Uterus (tissue), 4 donors: Measurements from ENCODE around the gene TNRC18. TPM values are rescaled to one million over a fixed set of nuclear protein-coding genes. Genes with fewer than 3 reads are reported as not detected.
A peak's percentile ranks its signal among the peaks of the same experiment; 100 is the strongest.

ENCODE experiments used
- DNase-seq, 2 donors: peaks; one replicate each; pipeline ENCODE4 v3.0.0-alpha.2; 2019 to 2020
- H3K27ac ChIP-seq, 2 donors: fragments of 200-600 bp; sonication (generic); 1 replicate in 1 of 2; 2 replicates in 1 of 2; pipeline ENCODE4 v1.5.1; 2016 to 2018
- H3K27me3 ChIP-seq, 2 donors: fragments of 200-600 bp; sonication (generic); one replicate each; pipeline ENCODE4 v1.5.1; 2018 to 2019; ENCODE audit warnings: control low read depth in 1 of 2
- H3K36me3 ChIP-seq, 2 donors: fragments of 200-600 bp; sonication (generic); one replicate each; pipeline ENCODE4 v1.5.1; 2019; ENCODE audit warnings: control low read depth in 1 of 2
- H3K4me1 ChIP-seq, 2 donors: fragments of 200-600 bp; sonication (generic); one replicate each; pipeline ENCODE4 v1.5.1; 2018 to 2019; ENCODE audit warnings: control low read depth in 1 of 2
- H3K4me3 ChIP-seq, 2 donors: fragments of 200-600 bp; sonication (generic); 1 replicate in 1 of 2; 2 replicates in 1 of 2; pipeline ENCODE4 v1.5.1; 2018 to 2019; ENCODE audit warnings: mild to moderate bottlenecking in 1 of 2
- H3K9me3 ChIP-seq, 2 donors: fragments of 200-600 bp; sonication (generic); one replicate each; pipeline ENCODE4 v1.5.1; 2019; ENCODE audit warnings: control low read depth in 1 of 2
- CTCF ChIP-seq, 4 experiments: fragments of 200-600 bp in 2 of 4; fragments of 450-650 bp in 2 of 4; sonication (generic) in 2 of 4; IDR thresholded peaks; one replicate each; pipeline ENCODE4 v1.5.1; 2016 to 2019; ENCODE audit warnings: antibody characterized with exemption in 4 of 4, mild to moderate bottlenecking in 2 of 4, moderate library complexity in 1 of 4
- POLR2A ChIP-seq, 2 donors: fragments of 450-650 bp; IDR thresholded peaks; one replicate each; pipeline ENCODE4 v1.6.1; 2016; ENCODE audit warnings: antibody characterized with exemption in 2 of 2, mild to moderate bottlenecking in 1 of 2, moderate library complexity in 1 of 2
- intact Hi-C: fragments of 100-400 bp; cut with DNase I; formaldehyde crosslinking; loops from one replicate; pipeline ENCODE4 v1.15.1; 2023; ENCODE audit warnings: low total_unique reads
- total RNA-seq, 4 donors: library from RNA; depleted of rRNA in 3 of 4; stranded (reverse); fragments of >200 nt in 3 of 4; gene quantifications; one replicate each; pipeline versions ENCODE4 v1.1.0 to v1.2.4, GENCODE V29; 2014 to 2023
- donor health status: DM: yes; HTN: yes; CAD: no.

TNRC18 gene
- total RNA-seq, 4 donors from 2014 or later = 28.2 to 179 (median 62.1) TPM

GRCh38 chr7:5423976-5424748 lies 528 bp upstream of the TNRC18 start:
- peak; percentile 22 to 59 for TF ChIP-seq POLR2A (IDR thresholded peaks at IDR 0.05)
- TF ChIP-seq CTCF (IDR thresholded peaks at IDR 0.05) = no peak
- H3K27me3 ChIP-seq = no peaks in the 10 kb centered on the region
- intact Hi-C loops = no loop called here
- peaks cover 0 to 4% of the 10 kb centered on the region in 2 donors for H3K4me1 ChIP-seq
- H3K9me3 ChIP-seq = no peaks in the 10 kb centered on the region
- DNase-seq = peak; percentile 97 to 98
- H3K36me3 ChIP-seq = no peaks in the 10 kb centered on the region
- peak overlapping the region; percentile 97 to 99 for H3K27ac ChIP-seq
- peak overlapping the region; percentile 74 to 78 for H3K4me3 ChIP-seq

DNA sequence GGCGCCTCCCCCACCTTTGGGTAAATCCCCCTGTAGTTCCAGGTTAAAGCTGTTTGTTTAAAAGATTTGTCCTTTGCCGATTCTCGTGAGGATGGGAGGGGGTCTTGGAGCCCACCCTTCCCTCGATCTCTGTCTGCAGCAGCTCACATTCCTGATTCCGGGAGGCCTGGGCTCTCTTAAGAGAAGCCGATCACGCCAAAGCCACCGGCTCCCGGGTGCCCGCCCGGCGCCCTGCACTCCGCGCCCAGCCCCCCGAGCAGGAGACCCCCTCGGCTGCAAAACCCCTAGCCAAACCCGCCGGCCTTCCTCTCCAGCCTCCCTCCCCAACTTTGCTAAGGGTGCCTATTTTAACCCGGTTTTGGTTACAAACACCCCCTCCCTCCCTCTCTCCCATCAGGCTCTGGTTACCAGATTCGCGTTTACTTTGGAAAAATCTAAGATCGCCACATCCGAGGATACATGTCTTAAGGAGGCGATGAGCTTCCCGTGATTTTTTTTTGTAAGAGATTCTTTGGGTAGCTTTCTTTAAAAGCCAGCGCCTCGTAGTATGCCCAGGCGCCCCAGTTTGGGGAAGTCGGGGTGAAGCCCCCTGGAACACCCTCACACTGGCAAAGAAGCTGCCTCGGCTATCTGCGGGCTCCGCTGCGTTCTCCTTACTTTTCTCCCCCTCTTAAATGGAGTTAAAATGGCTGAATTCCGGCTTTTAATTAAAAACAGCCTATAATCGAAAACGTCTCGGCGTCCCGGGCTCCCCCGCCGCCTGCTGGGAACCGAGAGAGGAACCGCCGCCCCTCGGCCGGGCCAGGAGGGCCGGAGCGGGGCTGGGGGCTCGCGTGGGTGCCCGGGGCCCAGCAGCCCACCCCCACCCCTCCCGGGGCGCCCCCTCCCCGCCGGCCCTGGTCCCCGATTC lies 983 bp downstream of the TNRC18 start:
- Histone ChIP-seq H3K4me1 (peaks cover 4 to 13% of the 10 kb centered on the region in 2 donors), H3K9me3 (no peaks in the 10 kb centered on the region), H3K4me3 (peak overlapping the region; percentile 55 to 69), H3K27ac (peak overlapping the region; percentile 99), H3K36me3 (no peaks in the 10 kb centered on the region), H3K27me3 (no peaks in the 10 kb centered on the region)
- DNase-seq = peak; percentile 28 to 29
- intact Hi-C loops = no loop called here
- no peak for TF ChIP-seq CTCF (IDR thresholded peaks at IDR 0.05)
- TF ChIP-seq POLR2A (IDR thresholded peaks at IDR 0.05) = no peak

DNA sequence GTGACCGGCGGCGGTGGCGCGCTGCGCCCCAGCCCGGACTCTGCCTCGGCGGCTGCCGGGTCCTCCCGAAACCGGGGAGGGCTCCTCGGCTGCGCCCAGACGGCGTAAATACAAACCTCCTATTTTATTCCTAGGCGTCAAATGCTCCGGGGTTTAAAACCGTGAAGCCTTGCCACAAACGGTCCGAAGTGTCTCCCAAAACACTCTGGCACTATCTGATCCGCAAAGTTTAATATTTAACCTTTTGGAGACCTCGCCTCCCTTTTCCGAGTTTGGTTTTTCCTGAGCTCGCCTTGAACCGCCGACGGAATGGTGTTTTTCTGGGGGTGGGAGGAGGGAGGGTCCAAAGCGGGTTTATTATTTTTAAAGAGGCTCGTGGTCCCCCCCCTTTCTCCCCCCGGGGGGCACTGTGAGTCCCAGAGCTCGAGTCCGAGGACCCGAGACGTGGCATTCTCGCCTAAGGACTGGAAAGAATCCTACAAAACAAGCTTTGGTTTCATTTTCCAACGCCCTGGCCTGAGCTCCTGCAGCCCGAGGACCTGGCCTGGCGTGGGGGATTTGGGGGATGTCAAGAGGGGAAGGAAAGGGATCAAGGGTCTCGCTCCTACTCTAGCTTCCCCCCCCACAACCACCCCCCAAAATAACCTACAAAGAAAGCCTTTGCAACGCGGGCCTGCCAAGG lies 1.8 kb downstream of the TNRC18 start:
- no peaks in the 10 kb centered on the region for H3K9me3 ChIP-seq
- peak overlapping the region; percentile 99 for H3K27ac ChIP-seq
- intact Hi-C loops = no loop called here
- no peaks in the 10 kb centered on the region for H3K27me3 ChIP-seq
- TF ChIP-seq CTCF (IDR thresholded peaks at IDR 0.05) (no peak), POLR2A (IDR thresholded peaks at IDR 0.05) (peak; percentile 6 to 58)
- peak; percentile 57 to 67 for DNase-seq
- no peaks in the 10 kb centered on the region for H3K36me3 ChIP-seq
- peak overlapping the region; percentile 55 to 69 for H3K4me3 ChIP-seq
- H3K4me1 ChIP-seq = peaks cover 4 to 13% of the 10 kb centered on the region in 2 donors

GRCh38 chr7:5420881-5421713 lies 2.5 kb downstream of the TNRC18 start:
- Histone ChIP-seq H3K4me3 (peak overlapping the region; percentile 55 to 69), H3K4me1 (peaks cover 4 to 13% of the 10 kb centered on the region in 2 donors), H3K9me3 (no peaks in the 10 kb centered on the region), H3K27me3 (no peaks in the 10 kb centered on the region), H3K27ac (peak overlapping the region; percentile 99), H3K36me3 (no peaks in the 10 kb centered on the region)
- TF ChIP-seq CTCF (IDR thresholded peaks at IDR 0.05) = no peak
- no peak for TF ChIP-seq POLR2A (IDR thresholded peaks at IDR 0.05)
- no peak for DNase-seq
- intact Hi-C loops = no loop called here
